HL-60 (cell line): Measurements from ENCODE around the gene FBLIM1.

Experiments used
- DNase-seq, 2 experiments: peaks; one replicate each; pipeline ENCODE4 v3.0.0-alpha.2; 2010 to 2020; ENCODE audit warnings: low read depth in 1 of 2, low spot score in 1 of 2
- H3K27ac ChIP-seq: fragments of 250-450 bp; sonication (Bioruptor Pico); replicated peaks from 2 replicates; pipeline ENCODE4 v1.5.1; 2020; ENCODE audit warnings: mild to moderate bottlenecking, moderate library complexity
- H3K27me3 ChIP-seq: fragments of 250-450 bp; sonication (Bioruptor Pico); 2 replicates; pipeline ENCODE4 v1.5.1; 2021; ENCODE audit warnings: mild to moderate bottlenecking, moderate library complexity; ENCODE audit not compliant: insufficient read depth, poor library complexity, severe bottlenecking
- H3K4me3 ChIP-seq: replicated peaks from 2 replicates; pipeline ENCODE4 v1.5.1; 2011; ENCODE audit warnings: mild to moderate bottlenecking, control low read depth, low read length; ENCODE audit not compliant: insufficient read depth
- CTCF ChIP-seq: IDR thresholded peaks from one replicate; pipeline ENCODE4 v1.5.1; 2011; ENCODE audit warnings: low read length, control low read depth, inconsistent platforms; ENCODE audit not compliant: insufficient read depth
- GABPA ChIP-seq: IDR thresholded peaks from 2 replicates; pipeline ENCODE4 v1.6.1; 2012; ENCODE audit warnings: low read depth
- POLR2AphosphoS5 ChIP-seq: IDR thresholded peaks from 2 replicates; pipeline ENCODE4 v1.6.1; 2012; ENCODE audit warnings: low read depth
- SPI1 ChIP-seq: IDR thresholded peaks from 2 replicates; pipeline ENCODE4 v1.6.1; 2012; ENCODE audit warnings: low read depth, mild to moderate bottlenecking, borderline replicate concordance
- TF ChIP-seq, protein P1 (sequence below): IDR thresholded peaks from 2 replicates; pipeline ENCODE4 v1.6.1; 2012; ENCODE audit warnings: low read depth; ENCODE audit not compliant: insufficient replicate concordance

FBLIM1 gene

GRCh38 chr1:15755646-15756040 is 3.0 kb upstream of the FBLIM1 start:
- Histone ChIP-seq H3K27me3 (peaks cover 34% of the 10 kb centered on the region), H3K4me3 (no peak overlapping the region), H3K27ac (no peak overlapping the region)
- no peak for TF ChIP-seq POLR2AphosphoS5
- DNase-seq = no peak

GRCh38 chr1:15756143-15757015 is 2.2 kb upstream of the FBLIM1 start:
- peaks cover 38% of the 10 kb centered on the region for H3K27me3 ChIP-seq
- DNase-seq = peak in 1 of 2 experiments; percentile 9
- H3K27ac ChIP-seq = no peak overlapping the region

DNA sequence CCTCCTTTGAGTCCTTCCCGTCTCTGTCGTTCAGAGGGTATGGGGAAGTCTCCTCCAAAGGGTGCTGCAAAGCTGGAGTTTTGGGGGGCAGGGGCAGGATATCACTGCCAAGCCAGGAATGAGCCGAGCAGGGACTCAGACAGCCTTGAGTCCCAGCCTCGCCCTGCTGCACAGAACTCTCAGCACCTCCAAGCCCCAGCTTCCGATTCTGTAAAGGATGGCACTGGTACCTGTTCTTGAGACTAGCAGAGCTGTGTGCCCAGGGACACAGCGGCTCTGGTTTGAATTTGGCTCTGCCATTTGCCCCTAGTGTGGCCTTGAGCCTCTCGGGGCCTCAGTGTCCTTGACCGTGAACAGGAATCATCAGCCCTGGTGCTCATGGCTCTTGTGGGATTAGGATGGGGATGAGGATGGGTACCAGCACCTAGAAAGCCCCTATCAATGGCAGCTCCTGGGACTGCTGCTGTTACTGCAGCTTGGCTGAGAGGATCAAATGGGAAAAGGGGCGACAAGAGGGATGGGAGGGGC is 1.5 kb upstream of the FBLIM1 start:
- Histone ChIP-seq H3K4me3 (no peak overlapping the region), H3K27me3 (peaks cover 40% of the 10 kb centered on the region), H3K27ac (no peak overlapping the region)
- DNase-seq = no peak
- TF ChIP-seq, protein P1, sequence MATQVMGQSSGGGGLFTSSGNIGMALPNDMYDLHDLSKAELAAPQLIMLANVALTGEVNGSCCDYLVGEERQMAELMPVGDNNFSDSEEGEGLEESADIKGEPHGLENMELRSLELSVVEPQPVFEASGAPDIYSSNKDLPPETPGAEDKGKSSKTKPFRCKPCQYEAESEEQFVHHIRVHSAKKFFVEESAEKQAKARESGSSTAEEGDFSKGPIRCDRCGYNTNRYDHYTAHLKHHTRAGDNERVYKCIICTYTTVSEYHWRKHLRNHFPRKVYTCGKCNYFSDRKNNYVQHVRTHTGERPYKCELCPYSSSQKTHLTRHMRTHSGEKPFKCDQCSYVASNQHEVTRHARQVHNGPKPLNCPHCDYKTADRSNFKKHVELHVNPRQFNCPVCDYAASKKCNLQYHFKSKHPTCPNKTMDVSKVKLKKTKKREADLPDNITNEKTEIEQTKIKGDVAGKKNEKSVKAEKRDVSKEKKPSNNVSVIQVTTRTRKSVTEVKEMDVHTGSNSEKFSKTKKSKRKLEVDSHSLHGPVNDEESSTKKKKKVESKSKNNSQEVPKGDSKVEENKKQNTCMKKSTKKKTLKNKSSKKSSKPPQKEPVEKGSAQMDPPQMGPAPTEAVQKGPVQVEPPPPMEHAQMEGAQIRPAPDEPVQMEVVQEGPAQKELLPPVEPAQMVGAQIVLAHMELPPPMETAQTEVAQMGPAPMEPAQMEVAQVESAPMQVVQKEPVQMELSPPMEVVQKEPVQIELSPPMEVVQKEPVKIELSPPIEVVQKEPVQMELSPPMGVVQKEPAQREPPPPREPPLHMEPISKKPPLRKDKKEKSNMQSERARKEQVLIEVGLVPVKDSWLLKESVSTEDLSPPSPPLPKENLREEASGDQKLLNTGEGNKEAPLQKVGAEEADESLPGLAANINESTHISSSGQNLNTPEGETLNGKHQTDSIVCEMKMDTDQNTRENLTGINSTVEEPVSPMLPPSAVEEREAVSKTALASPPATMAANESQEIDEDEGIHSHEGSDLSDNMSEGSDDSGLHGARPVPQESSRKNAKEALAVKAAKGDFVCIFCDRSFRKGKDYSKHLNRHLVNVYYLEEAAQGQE = no peak
- TF ChIP-seq GABPA = no peak
- 0 out of 2 replicates have a peak, but pooled peaks have one; percentile 25 for TF ChIP-seq SPI1

More at GRCh38 chr1:15756143-15757015, 2.2 kb upstream of the FBLIM1 start:
- TF ChIP-seq SPI1 (no peak), POLR2AphosphoS5 (no peak), GABPA (no peak), CTCF (no peak)
- TF ChIP-seq, protein P1 = no peak
- H3K4me3 ChIP-seq = no peak overlapping the region

DNA sequence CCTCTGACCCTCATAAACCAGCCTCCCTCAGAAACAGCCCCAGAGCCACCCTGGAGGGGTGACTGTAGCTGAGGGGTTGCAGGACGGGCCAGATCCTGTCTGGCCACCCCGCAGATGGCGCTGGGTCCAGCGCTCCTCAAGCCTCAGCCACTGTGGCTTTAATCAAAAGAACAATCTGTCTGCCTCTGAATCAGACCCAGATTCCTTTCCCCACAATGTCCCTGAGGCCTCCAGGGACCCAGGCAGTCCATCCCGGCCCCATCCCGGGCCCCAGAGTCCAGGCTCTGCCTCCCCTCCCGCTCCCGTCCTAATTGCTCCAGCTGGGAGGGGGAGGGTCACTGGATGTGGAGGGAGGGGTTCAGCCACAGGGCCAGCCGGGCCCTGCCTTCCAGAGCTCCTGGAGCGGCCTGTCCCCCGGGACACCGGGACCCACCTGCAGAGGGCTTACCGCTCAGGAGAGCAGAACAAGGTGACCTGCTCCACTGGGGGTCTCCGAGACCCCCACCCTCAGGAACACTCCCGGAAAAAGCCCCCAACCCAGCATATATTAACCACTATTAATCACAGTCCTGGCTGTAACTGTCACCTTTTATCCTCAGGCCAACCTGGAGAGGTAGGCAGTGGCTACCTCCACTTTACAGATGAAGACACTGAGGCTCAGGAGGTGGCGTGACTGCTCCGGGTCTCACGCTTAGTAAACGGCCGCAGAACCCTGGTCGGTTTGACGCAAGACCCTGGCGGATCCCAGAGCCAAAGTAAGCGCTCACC is 836 bp upstream of the FBLIM1 start:
- no peak for TF ChIP-seq POLR2AphosphoS5
- TF ChIP-seq, protein P1 = no peak
- TF ChIP-seq GABPA = no peak
- TF ChIP-seq SPI1 = no peak
- no peak for TF ChIP-seq CTCF
- no peak for DNase-seq

More for the DNA sequence above, 836 bp upstream of the FBLIM1 start:
- Histone ChIP-seq H3K4me3 (no peak overlapping the region), H3K27ac (no peak overlapping the region), H3K27me3 (peaks cover 40% of the 10 kb centered on the region)
